Measurements from ENCODE around the gene HPCAL1.

DNA sequence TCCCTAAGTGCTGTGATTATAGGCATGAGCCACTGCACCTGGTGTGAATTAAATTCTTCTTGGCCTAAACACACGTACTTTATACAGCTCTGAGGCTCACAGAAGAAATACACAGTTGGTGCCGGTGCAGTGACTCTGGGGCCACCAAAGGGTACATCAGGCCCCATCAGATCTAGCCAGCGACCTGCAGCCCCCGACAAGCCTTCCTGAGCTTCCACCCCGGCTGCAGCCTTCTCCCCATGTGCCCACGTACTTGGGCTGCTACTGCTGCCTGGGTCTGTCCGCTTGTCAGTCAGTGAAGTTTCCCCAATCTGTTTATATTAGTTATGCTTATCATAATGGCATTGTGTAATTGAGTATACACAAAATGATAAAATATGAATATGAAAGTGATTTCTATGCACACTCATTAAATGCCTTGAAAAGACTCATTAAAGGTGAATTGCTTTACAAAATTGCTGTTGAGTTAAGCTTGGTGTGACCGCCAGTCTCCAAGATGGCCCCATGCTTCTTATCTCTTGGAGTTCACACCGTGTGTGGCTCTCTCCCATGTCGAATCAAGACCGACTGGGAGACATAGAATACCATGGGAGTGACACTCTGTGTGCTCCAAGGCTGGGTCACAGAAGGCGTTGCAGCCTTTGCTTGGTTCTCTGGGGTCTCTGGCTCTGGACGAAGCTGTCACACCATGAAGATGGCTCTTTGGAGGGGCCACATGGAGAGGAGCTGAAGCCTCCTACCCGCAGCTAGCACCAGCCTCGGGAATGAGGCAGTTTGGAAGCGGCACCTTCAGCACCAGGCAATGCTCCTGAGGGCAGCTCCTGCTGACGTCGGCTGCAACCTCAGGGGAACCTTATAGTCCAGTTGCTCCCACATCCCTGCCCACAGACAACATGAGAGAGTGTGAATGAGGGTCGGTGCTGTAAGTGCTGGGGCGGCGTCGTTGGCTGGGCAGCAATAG lies 29.2 kb upstream of the HPCAL1 start:
- TF ChIP-seq, protein P1, sequence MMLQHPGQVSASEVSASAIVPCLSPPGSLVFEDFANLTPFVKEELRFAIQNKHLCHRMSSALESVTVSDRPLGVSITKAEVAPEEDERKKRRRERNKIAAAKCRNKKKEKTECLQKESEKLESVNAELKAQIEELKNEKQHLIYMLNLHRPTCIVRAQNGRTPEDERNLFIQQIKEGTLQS (IDR thresholded peaks at IDR 0.05; ENCODE audit: insufficient read depth, low read depth, low read length) = no peak
- TF ChIP-seq, protein P2, sequence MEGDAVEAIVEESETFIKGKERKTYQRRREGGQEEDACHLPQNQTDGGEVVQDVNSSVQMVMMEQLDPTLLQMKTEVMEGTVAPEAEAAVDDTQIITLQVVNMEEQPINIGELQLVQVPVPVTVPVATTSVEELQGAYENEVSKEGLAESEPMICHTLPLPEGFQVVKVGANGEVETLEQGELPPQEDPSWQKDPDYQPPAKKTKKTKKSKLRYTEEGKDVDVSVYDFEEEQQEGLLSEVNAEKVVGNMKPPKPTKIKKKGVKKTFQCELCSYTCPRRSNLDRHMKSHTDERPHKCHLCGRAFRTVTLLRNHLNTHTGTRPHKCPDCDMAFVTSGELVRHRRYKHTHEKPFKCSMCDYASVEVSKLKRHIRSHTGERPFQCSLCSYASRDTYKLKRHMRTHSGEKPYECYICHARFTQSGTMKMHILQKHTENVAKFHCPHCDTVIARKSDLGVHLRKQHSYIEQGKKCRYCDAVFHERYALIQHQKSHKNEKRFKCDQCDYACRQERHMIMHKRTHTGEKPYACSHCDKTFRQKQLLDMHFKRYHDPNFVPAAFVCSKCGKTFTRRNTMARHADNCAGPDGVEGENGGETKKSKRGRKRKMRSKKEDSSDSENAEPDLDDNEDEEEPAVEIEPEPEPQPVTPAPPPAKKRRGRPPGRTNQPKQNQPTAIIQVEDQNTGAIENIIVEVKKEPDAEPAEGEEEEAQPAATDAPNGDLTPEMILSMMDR (IDR thresholded peaks at IDR 0.05; ENCODE audit: control extremely low read depth in 1 of 3, insufficient read depth in 1 of 3, low read depth in 1 of 3, low read length in 3 of 3) = no peak
- TF ChIP-seq CBX5 (IDR thresholded peaks at IDR 0.05; ENCODE audit: low read depth, low read length) (no peak), RFX5 (IDR thresholded peaks at IDR 0.05; ENCODE audit: borderline replicate concordance, low read depth, low read length) (no peak), NRF1 (IDR thresholded peaks at IDR 0.05; ENCODE audit: low read depth, low read length) (no peak), BRCA1 (IDR thresholded peaks at IDR 0.05; ENCODE audit: low read depth, low read length) (no peak), RBBP5 (IDR thresholded peaks at IDR 0.05; ENCODE audit: borderline replicate concordance, low read depth, low read length) (no peak), SUZ12 (IDR thresholded peaks at IDR 0.05; ENCODE audit: low read length) (no peak), KDM1A (IDR thresholded peaks at IDR 0.05; ENCODE audit: borderline replicate concordance, low read length) (no peak), RNF2 (IDR thresholded peaks at IDR 0.05; ENCODE audit: borderline replicate concordance, low read depth, low read length, missing control alignments, poor library complexity, severe bottlenecking) (no peak), ZNF274 (IDR thresholded peaks at IDR 0.05; ENCODE audit: borderline replicate concordance, extremely low read depth, low read length) (no peak), TAF1 (IDR thresholded peaks at IDR 0.05; ENCODE audit: low read depth, low read length) (no peak)
